ENCODE measurements around the gene B9D2.

DNA sequence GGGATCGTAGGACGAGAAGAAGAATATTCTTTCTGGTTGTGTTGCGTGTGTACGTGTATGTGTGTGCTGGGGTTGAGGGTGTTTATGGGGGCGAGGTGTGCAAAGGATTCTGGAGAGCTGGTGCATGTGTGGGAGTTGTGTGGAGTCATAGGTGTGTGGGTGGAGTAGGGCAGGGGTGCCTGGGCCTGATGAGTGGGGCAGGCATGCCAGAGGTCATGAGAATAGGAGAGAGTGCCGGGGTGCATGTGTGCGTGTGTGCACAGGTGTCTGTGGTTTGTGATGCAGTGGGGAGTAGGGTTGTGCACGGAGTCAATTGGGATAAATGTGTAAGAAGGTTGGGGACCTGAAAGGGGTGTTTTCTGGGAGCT, 13.0 kb upstream of the B9D2 start:
- TF ChIP-seq, protein P1, sequence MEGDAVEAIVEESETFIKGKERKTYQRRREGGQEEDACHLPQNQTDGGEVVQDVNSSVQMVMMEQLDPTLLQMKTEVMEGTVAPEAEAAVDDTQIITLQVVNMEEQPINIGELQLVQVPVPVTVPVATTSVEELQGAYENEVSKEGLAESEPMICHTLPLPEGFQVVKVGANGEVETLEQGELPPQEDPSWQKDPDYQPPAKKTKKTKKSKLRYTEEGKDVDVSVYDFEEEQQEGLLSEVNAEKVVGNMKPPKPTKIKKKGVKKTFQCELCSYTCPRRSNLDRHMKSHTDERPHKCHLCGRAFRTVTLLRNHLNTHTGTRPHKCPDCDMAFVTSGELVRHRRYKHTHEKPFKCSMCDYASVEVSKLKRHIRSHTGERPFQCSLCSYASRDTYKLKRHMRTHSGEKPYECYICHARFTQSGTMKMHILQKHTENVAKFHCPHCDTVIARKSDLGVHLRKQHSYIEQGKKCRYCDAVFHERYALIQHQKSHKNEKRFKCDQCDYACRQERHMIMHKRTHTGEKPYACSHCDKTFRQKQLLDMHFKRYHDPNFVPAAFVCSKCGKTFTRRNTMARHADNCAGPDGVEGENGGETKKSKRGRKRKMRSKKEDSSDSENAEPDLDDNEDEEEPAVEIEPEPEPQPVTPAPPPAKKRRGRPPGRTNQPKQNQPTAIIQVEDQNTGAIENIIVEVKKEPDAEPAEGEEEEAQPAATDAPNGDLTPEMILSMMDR (IDR thresholded peaks at IDR 0.05; ENCODE audit: borderline replicate concordance, extremely low read depth, low read length, poor library complexity, severe bottlenecking): no peak
- TF ChIP-seq EZH2 (IDR thresholded peaks at IDR 0.05; ENCODE audit: borderline replicate concordance, low read depth, low read length, severe bottlenecking): no peak
